C1 segment of cervical spinal cord (tissue), 14 donors: ENCODE data around the gene OR1B1.
"Not testable (repeated sequence)": the region's sequence is repeated elsewhere in the genome, so short reads cannot be mapped to it uniquely, and the experiment has no call there.

ENCODE experiments used
- DNase-seq, 14 donors: peaks; one replicate each; lab custom pipeline; 2025; lab: John Stamatoyannopoulos, UW

OR1B1 gene

DNA sequence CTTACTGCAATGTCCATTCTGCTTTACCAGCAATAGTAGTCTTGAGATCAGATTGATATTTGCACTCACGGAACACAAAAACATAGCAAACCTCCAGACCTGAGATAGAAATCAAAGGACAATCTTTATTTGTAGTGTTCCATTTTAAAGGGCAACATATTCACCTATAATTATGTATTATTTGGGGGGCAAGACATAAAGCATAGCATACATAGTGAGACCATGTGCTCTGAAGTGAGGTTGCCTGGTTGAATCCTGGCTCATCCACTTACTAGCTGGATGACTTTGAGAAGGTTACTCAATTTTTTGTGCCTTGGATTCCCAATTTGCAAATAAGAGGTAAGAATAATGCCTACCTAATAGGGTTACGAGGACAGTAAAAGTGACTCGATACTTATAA lies at the start of gene OR1B1:
Gene OR1B1, minus strand, starts transcription at position 101 of the 400 bp plus-strand sequence.
- DNase-seq: no peak

DNA sequence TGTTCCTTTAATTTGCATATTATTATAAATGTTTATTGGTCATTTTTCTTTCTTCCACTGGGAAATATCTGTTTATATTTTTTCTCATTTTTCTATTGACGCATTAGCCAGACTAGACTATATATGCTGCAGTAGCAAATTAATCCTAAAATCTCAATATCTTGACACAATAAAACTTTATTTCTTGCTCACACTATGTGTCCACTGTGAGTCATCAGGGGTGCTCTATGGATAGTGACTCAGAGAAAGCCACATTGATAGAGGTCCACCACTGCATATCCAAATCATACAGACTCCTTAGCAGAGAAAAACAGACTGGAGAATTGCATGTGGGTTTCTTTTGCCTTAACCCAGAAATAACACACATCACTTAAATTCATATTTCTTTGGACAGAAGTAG lies 38.3 kb upstream of the OR1B1 start:
- no peak for DNase-seq

DNA sequence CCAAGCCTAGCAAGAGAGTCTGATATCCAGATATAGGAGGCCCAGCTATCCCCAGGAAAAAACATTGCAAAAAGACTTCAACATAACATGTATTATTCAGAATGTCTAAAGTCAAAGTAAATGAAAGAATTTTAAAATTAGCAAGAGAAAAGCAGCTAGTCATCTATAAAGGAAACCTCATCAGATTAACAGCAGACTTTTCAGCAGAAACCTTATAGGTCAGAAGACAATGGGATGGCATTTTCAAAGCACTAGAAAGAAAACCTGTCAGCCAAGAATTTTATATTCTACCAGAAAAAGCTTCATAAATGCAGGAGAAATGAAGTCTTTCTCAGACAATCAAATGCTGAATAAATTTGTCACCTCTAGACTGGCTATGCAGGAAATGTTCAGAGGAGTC lies 27.4 kb upstream of the OR1B1 start:
- DNase-seq: no peak

DNA sequence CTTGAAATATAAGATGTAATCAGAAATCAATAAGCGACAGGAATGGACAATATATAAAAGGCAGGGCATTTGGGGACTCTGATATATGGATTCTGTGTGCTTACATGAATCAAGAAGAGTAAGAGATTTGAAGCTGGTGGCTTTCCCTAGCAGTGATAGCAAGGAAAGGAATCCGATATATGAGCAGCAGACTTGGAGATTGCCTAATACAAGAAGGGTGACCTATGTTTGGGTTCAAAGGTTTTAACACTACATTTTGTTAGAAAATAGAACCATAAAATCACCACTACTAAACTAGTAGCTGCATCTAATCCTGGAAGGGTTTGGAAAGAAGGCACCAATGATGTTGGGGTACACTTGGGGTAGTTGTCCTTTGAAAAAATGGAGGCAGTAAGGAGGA lies 15.1 kb upstream of the OR1B1 start:
- no peak for DNase-seq

DNA sequence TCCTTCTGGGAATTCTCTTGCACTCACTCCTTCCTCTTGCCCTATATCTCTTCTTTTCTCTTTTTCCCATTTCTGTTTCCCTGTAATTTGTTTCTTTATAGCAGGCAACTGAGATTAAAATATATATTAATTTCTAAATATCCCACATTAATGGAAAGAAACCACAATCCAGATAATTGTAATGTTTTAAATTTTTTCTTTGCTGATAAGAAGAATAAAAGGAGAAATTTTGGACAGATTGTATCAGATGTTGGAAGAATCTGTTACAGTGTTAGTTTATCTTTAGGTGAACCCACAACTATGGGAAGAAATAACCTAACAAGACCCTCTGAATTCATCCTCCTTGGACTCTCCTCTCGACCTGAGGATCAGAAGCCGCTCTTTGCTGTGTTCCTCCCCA lies 4.0 kb upstream of the OR1B1 start, which contains the start of gene OR1L1:
Gene OR1L1, plus strand, starts transcription at position 301 of the 400 bp plus-strand sequence. Its CDS starts 0 bp downstream, at position 301.
- no peak for DNase-seq

DNA sequence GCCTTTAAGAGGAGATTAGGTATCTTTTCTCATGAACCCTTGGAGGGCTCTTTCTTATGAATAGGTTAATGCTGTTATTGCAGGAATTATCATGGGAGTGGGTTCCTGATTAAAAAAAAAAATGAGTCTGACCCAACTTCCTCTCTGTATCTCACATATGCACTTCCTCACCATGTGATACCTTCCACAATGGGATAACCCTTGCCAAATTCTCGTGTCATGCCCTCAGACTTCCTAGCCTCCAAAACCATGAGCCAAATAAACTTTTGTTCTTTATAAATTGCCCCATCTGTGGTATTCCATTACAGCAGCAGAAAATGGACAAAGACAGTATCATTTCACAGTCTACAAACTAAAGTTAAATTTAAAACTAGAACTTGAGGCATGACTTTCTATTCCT lies 1.0 kb downstream of the OR1B1 start:
- no peak for DNase-seq

DNA sequence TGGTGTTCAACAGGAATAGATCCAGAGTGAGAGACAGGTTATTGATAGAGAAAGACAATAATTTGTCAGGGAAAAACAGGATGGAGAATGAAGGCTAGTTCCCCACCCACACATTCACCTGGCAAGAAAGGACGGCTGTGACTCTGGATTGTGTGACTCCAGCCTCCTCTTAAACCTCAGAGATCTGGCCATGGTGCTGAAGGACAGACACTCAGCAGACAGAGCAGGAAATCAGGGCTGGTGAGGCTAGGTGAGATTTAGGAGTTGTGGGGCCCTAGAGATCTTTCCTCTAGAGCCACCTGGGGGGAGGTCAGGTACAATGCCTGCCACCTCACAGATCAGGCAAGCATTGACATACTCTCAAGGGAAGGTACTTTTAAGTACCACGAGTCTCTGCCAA lies 15.2 kb downstream of the OR1B1 start:
- no peak for DNase-seq

DNA sequence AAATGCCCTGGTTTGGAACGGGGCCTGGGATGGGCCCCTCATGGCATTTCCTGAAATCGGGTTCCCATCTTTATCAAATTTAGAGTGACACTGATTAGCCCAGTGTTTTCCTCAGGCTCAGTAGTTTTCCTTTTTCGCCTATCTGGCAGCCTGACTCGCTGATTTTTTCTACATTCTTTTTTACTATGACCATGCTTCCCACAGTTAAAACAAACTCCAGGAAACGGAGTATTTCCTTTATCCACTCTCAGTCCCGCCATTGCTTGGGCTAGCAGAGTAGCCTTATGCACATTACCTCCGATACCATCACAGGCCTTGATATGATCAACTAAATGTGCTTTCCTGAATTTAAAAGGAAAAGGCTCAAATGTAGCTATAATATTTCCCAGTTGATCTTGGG lies 37.4 kb downstream of the OR1B1 start:
- DNase-seq: no peak

DNA sequence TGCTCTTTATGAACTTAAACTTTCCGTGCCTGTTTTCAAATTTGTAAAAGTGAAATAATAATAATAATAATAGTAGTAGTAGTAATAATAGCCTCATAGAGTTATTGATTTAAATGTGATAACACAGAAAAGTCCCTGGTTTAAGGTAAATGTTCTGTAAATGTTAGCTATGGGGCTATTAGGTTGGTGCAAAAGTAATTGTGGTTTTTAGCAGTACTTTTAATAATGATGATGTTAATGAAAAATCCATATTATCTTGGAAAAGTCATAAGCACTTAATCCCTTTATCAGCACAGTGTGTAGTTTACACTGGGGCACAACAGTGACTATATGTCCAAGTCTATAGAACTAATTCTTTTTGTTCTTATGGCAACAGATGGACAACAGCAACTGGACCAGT lies 43.1 kb downstream of the OR1B1 start, which contains the start of gene OR1Q1:
Gene OR1Q1, plus strand, starts transcription at position 377 of the 400 bp plus-strand sequence. Its CDS starts 0 bp downstream, at position 377.
- no peak for DNase-seq

DNA sequence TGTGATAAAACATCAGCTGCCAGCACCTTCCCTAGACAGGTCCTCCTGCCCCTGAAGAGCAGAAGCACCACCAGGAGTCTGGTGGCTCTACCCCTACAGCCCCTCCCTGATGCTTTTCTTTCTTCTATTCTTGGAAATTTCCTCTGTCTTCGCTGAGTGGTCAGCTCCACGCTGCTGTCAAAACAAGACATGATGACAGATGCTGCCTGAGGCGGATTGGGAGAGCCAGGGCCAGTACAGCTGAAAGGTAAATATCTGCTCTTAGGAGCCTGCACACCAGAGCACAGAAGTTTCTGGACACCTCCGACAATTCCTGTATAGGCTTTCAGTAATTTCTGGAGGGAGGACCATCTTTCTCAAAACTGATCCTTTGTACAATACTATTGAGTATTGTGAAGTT lies 47.6 kb downstream of the OR1B1 start:
- DNase-seq: no peak

DNA sequence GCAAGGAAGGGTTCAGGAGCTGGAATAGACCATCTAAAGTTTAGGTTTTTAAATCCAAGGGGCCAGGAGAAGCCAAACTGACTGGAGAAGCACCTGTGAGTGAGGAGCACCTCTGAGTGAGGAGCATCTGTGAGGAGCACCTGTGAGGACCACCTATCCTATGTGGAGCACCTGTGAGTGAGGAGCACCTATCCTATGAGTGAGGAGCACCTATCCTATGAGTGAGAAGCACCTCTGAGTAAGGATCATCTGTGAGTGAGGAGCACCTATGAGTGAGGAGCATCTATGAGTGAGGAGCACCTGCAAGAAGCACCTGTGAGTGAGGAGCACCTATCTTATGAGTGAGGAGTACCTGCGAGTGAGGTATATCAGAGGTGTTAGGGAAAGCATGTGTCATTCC lies 50.8 kb downstream of the OR1B1 start:
- no peak for DNase-seq

DNA sequence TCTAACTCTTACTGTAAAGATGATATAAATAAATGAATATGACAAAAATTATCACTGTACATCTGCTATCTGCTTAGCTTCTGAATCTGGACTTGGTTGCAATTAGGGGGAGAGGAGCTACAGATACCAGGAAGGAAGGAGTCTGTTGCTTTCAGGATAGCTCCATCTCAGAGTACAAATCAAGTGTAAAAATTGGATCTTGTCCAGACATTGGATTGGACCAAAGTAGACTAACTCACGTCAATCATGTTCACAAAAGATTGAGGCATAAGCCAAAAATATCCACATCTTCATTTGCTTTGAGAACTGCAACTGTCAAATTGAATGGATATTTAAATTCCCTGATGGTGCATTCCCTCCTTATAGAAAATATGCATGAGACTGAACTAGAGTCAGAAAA lies 51.7 kb downstream of the OR1B1 start:
- DNase-seq: no peak

DNA sequence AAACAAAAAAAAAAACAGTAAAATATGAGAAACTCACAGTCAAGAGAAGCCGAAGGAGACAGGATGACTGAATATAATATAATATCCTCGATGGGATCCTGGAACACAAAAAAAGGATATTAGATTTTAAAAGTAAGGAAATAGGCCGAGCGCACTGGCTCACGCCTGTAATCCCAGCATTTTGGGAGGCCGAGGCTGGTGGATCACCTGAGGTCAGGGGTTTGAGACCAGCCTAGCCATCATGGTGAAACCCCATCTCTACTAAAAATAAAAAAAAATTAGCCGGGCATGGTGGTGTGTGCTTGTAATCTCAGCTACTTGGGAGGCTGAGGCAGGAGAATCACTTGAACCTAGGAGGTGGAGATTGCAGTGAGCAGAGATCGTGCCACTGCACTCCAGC lies 74.1 kb downstream of the OR1B1 start, which contains the start of gene OR1L8:
Gene OR1L8, minus strand, starts transcription at position 101 of the 400 bp plus-strand sequence. CDS start 14,907 bp downstream, outside the sequence.
- DNase-seq: not testable (repeated sequence)

DNA sequence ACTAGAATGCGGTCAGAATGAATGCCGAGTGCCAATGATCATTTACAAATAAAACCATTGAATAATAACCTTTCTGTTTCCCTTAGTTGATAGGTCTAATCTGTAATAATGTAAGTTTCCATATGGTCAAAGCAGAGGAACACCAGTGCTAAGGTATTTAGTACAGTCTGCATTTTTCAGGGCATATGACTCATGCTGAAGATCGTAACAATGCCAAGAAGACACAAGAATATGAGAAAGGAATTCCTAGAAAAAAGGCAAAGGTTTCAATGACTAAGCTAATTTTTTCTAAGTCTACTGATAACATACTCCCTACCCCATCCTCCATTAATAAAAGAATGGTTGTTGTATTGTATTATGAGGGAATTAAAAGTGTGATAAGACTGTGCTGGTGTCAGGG lies 77.1 kb downstream of the OR1B1 start:
- DNase-seq: no peak

DNA sequence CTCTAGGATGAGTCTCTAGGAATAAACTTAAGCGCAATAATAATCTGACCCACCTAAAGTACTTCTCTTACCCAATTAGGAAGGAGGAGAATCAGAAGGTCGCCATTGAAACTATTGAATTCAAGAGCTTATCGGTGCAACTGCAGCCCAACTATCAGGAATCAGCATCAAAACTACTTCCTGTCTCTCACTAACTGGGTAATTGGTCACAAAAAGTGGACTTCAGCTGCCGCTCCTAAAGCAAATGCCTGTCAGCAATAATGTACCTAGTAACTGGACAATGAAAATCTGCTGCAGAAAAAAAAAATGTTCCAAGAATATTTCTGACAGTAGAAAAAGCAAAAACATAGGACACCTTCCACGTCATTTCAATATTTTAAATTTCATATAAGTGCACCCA lies 77.6 kb downstream of the OR1B1 start:
- no peak for DNase-seq
